PC-3 (cell line): ENCODE data around the gene MYL12B. TPM values are rescaled to one million over a fixed set of nuclear protein-coding genes. Genes with fewer than 3 reads are reported as not detected.

Experiments
- ATAC-seq: fragments of 200-7000 bp; cut with Tn5 transposase; 2 replicates; pipeline ENCODE4 v1.9.1; 2020; ENCODE audit warnings: mild to moderate bottlenecking, moderate library complexity
- BruUV-seq: library from RNA; stranded (reverse); fragments of 400-500 nt; replicated peaks from 2 replicates; lab custom pipeline; 2021; lab: Mats Ljungman, UMichigan
- CTCF ChIA-PET: fragments of 300-600 bp; sonication (Branson Sonifier 250); formaldehyde crosslinking; loops from one replicate; lab custom pipeline; 2022; ENCODE audit warnings: antibody characterized with exemption; lab: Charles Lee
- POLR2A ChIA-PET: fragments of 300-600 bp; sonication (Branson Sonifier 250); formaldehyde crosslinking; loops from one replicate; lab custom pipeline; 2022; ENCODE audit warnings: antibody characterized with exemption; ENCODE audit not compliant: unreplicated experiment; lab: Charles Lee
- DNase-seq: peaks from one replicate; pipeline ENCODE4 v3.0.0-alpha.2; 2015
- H2AFZ ChIP-seq: fragments of 300-600 bp; sonication (generic); 2 replicates; pipeline ENCODE4 v1.6.0; 2016; ENCODE audit warnings: antibody characterized with exemption, low read length
- H3F3A ChIP-seq: fragments of 300-600 bp; sonication (generic); one replicate; pipeline ENCODE4 v1.6.0; 2017; ENCODE audit warnings: antibody characterized with exemption, low read length, control low read depth, mild to moderate bottlenecking; ENCODE audit not compliant: unreplicated experiment
- H3K27ac ChIP-seq: fragments of 300-600 bp; sonication (generic); 2 replicates; pipeline ENCODE4 v1.5.1; 2016; ENCODE audit warnings: mild to moderate bottlenecking, low read length
- H3K27me3 ChIP-seq: fragments of 300-600 bp; sonication (generic); 2 replicates; pipeline ENCODE4 v1.6.1; 2016; ENCODE audit warnings: low read length, mixed read lengths
- H3K36me3 ChIP-seq: fragments of 300-600 bp; sonication (generic); 2 replicates; pipeline ENCODE4 v1.6.1; 2016; ENCODE audit warnings: low read depth, mixed run types, low read length, mixed read lengths
- H3K4me1 ChIP-seq: fragments of 300-600 bp; sonication (generic); 2 replicates; pipeline ENCODE4 v1.5.1; 2016; ENCODE audit warnings: low read length; ENCODE audit not compliant: insufficient read depth
- H3K4me2 ChIP-seq: fragments of 300-600 bp; sonication (generic); 2 replicates; pipeline ENCODE4 v1.6.0; 2016; ENCODE audit warnings: low read length
- H3K4me3 ChIP-seq: fragments of 300-600 bp; sonication (generic); 2 replicates; pipeline ENCODE4 v1.5.1; 2016; ENCODE audit warnings: mild to moderate bottlenecking, low read length, mixed read lengths
- H3K79me2 ChIP-seq: fragments of 300-600 bp; sonication (generic); 2 replicates; pipeline ENCODE4 v1.6.1; 2017; ENCODE audit warnings: low read length, mixed read lengths
- H3K9ac ChIP-seq: fragments of 300-600 bp; sonication (generic); 2 replicates; pipeline ENCODE4 v1.6.0; 2016; ENCODE audit warnings: mild to moderate bottlenecking, low read length
- H3K9me2 ChIP-seq: fragments of 300-600 bp; sonication (generic); replicated peaks from 2 replicates; pipeline ENCODE4 v1.6.1; 2016; ENCODE audit warnings: mixed run types, low read length, mixed read lengths
- H3K9me3 ChIP-seq: fragments of 300-600 bp; sonication (generic); 2 replicates; pipeline ENCODE4 v1.6.1; 2016; ENCODE audit warnings: low read length, mixed read lengths
- H4K20me1 ChIP-seq: fragments of 300-600 bp; sonication (generic); 2 replicates; pipeline ENCODE4 v1.6.1; 2016; ENCODE audit warnings: low read length, mixed read lengths
- EZH2 ChIP-seq: fragments of 300-600 bp; sonication (generic); IDR thresholded peaks from one replicate; pipeline ENCODE4 v1.6.1; 2017; ENCODE audit warnings: antibody characterized with exemption, mild to moderate bottlenecking, low read length; ENCODE audit not compliant: unreplicated experiment
- EZH2phosphoT487 ChIP-seq: fragments of 300-600 bp; sonication (generic); IDR thresholded peaks from 2 replicates; pipeline ENCODE4 v1.6.1; 2018; ENCODE audit warnings: mild to moderate bottlenecking, antibody characterized with exemption, low read length, borderline replicate concordance
- intact Hi-C: fragments of 100-400 bp; cut with micrococcal nuclease; formaldehyde crosslinking; loops from 2 replicates; pipeline ENCODE4 v1.9.0; 2023
- total RNA-seq: library from RNA; depleted of rRNA; stranded (reverse); fragments of >200 nt; gene quantifications from 2 replicates; pipeline ENCODE4 v1.2.3, GENCODE V29; 2014
- TF ChIP-seq, protein P1 (sequence below): fragments of 300-600 bp; sonication (generic); conservative IDR thresholded peaks from 2 replicates; pipeline ENCODE4 v1.5.1; 2017; ENCODE audit warnings: antibody characterized with exemption, low read depth, mild to moderate bottlenecking, low read length

The MYL12B gene
- total RNA-seq, 1 experiment from 2014 or later: 308 TPM

- Histone ChIP-seq H4K20me1 (no peaks in the 10 kb centered on the region), H3K4me1 (peaks cover 56% of the 10 kb centered on the region), H3F3A (peaks cover 8% of the 10 kb centered on the region), H3K27ac (peak overlapping the region; percentile 98), H2AFZ (no peak overlapping the region), H3K9ac (peak overlapping the region; percentile 87), H3K4me3 (no peak overlapping the region), H3K9me3 (no peaks in the 10 kb centered on the region), H3K36me3 (peaks cover 47% of the 10 kb centered on the region), H3K4me2 (peak overlapping the region; percentile 86), H3K79me2 (peaks cover 65% of the 10 kb centered on the region), H3K27me3 (no peaks in the 10 kb centered on the region), H3K9me2 (no peaks in the 10 kb centered on the region)
- TF ChIP-seq EZH2 (no peak), EZH2phosphoT487 (no peak)
- TF ChIP-seq, protein P1, sequence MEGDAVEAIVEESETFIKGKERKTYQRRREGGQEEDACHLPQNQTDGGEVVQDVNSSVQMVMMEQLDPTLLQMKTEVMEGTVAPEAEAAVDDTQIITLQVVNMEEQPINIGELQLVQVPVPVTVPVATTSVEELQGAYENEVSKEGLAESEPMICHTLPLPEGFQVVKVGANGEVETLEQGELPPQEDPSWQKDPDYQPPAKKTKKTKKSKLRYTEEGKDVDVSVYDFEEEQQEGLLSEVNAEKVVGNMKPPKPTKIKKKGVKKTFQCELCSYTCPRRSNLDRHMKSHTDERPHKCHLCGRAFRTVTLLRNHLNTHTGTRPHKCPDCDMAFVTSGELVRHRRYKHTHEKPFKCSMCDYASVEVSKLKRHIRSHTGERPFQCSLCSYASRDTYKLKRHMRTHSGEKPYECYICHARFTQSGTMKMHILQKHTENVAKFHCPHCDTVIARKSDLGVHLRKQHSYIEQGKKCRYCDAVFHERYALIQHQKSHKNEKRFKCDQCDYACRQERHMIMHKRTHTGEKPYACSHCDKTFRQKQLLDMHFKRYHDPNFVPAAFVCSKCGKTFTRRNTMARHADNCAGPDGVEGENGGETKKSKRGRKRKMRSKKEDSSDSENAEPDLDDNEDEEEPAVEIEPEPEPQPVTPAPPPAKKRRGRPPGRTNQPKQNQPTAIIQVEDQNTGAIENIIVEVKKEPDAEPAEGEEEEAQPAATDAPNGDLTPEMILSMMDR: no peak
- BruUV-seq: no TSS peak
- ChIA-PET CTCF (interaction anchor here (0.6 kb wide), 1 partner anchor 338 kb away, joined by 5 read pairs; no protein-coding TSS in a partner anchor), POLR2A (interaction anchor here (0.6 kb wide), 1 partner anchor 339 kb away, joined by 3 read pairs; no protein-coding TSS in a partner anchor)
- DNase-seq (no peak), ATAC-seq (no peak)
- intact Hi-C loops: loop anchor here (2.0 kb wide), 1 partner anchor 193 kb away; no protein-coding TSS in a partner anchor
Measured at GRCh38 chr18:3255611-3256165, 6.2 kb upstream of the MYL12B start.

- H3K9me3 ChIP-seq: no peaks in the 10 kb centered on the region
- peak overlapping the region; percentile 86 for H3K4me2 ChIP-seq
- POLR2A ChIA-PET: interaction anchor here (0.6 to 1.1 kb wide), 5 partner anchors 8 to 347 kb away, joined by 3 to 6 read pairs (median 5); no protein-coding TSS in a partner anchor
- CTCF ChIA-PET: no interaction called here
- ATAC-seq (peak; percentile 56), DNase-seq (peak; percentile 85)
- no peaks in the 10 kb centered on the region for H3K9me2 ChIP-seq
- TF ChIP-seq, protein P1: no peak
- TF ChIP-seq EZH2phosphoT487 (no peak), EZH2 (no peak)
- H3F3A ChIP-seq: peaks cover 8% of the 10 kb centered on the region
- no peaks in the 10 kb centered on the region for H3K27me3 ChIP-seq
- peaks cover 58% of the 10 kb centered on the region for H3K79me2 ChIP-seq
- H3K27ac ChIP-seq: peak overlapping the region; percentile 98
- H3K36me3 ChIP-seq: peaks cover 47% of the 10 kb centered on the region
- H3K4me1 ChIP-seq: peaks cover 46% of the 10 kb centered on the region
- intact Hi-C loops: loop anchor here (2.0 kb wide), 1 partner anchor 192 kb away; no protein-coding TSS in a partner anchor
- H3K4me3 ChIP-seq: peak overlapping the region; percentile 58
- BruUV-seq: no TSS peak
- peak overlapping the region; percentile 87 for H3K9ac ChIP-seq
- H2AFZ ChIP-seq: no peak overlapping the region
- no peaks in the 10 kb centered on the region for H4K20me1 ChIP-seq
Measured at GRCh38 chr18:3256693-3257626, 5.0 kb upstream of the MYL12B start.
